Measurements from ENCODE around the gene ASIC3.
"Not testable (repeated sequence)": the region's sequence is repeated elsewhere in the genome, so short reads cannot be mapped to it uniquely, and the experiment has no call there.

The ASIC3 gene

DNA sequence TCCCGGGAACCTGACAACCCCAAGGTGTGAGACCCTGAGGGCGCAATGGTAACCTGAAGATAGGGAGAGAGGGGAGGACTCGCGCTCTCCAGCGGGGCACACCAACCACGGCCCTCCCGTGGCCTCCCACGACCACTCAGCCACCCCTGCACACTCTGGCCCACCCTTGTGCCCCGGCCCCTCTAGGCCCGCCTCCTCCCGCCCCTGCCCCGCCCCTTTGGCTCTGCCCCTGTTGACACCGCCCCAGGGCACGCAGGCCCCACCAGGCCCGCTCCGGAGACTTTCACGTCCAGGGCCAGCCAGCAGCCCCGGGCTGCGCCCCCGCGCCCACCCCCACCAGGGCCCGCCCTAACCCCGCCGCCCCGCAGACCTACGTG lies 35.0 kb upstream of the ASIC3 start:
- DNase-seq (ENCODE audit: extremely low spot score, insufficient read length, low read depth) (no peak), FAIRE-seq (no peak)

DNA sequence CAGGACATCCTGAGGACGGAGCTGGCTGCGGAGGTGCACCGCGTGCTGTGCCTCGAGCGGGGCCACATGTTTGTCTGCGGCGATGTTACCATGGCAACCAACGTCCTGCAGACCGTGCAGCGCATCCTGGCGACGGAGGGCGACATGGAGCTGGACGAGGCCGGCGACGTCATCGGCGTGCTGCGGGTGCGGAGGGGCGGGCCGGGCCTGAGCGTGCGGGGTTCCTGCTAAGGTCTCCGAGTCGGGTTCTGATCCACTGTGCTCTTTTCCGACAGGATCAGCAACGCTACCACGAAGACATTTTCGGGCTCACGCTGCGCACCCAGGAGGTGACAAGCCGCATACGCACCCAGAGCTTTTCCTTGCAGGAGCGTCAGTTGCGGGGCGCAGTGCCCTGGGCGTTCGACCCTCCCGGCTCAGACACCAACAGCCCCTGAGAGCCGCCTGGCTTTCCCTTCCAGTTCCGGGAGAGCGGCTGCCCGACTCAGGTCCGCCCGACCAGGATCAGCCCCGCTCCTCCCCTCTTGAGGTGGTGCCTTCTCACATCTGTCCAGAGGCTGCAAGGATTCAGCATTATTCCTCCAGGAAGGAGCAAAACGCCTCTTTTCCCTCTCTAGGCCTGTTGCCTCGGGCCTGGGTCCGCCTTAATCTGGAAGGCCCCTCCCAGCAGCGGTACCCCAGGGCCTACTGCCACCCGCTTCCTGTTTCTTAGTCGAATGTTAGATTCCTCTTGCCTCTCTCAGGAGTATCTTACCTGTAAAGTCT lies 34.4 kb upstream of the ASIC3 start:
- FAIRE-seq (peak; percentile 76), DNase-seq (ENCODE audit: extremely low spot score, insufficient read length, low read depth) (peak; percentile 56)

DNA sequence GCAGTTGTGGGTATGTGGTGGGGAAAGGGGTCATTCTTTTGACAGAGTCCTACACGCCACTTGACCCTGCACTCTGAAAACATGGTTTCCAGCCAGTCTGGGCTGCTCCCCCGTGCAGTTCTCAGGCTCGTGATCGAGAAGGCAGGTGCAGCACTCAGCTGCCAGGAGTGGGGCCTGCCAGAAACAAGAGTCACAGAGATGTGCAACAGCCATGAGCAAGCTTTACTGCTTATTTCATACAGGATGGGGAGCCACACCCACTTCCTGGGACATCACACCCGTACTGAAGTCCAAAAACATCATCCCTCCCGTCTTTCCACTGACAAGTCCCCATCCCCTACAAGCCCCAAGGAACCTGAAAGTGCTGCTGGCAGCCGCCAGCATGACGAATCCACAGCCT lies 33.4 kb upstream of the ASIC3 start:
- FAIRE-seq: no peak
- DNase-seq (ENCODE audit: extremely low spot score, insufficient read length, low read depth): no peak

DNA sequence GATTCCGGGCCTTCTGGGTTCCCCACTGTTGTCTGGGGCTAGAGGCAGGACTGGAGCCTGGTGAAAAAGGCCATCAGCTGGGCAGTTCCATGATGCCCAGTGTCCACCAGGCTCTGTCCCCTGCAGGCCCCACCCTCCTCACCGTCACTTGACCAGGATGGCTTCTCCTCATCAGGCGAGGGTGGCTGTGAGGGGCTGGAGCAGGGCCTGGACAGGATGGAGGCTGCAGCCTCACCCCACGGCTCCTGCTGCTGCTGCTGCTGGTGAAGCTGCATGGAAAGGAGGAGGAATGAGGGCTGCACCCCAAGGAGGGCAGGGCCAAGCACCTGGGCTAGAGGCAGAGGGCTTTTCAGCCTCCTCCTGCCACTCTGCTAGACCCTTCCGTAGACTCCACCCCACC lies 32.4 kb upstream of the ASIC3 start:
- no peak for FAIRE-seq

DNA sequence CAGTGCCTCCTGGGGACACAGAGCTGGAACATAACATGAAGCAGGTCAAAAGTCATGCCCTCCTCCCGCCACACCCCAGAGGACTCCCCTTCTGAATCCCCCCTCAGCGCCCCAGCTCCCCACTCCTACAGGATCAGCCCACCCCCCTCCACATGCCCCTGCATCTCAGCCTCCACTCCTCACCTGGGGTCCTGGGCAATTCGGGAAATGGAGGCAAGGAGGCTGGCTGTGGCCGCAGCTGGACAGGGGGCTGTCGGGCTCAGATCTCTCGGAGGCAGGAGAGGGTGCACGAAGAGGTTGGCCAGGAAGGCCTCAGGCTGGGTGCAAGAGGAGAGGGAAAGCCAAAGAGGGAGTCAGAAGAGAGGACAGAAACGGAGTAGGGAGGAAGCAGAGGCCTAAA lies 31.8 kb upstream of the ASIC3 start:
- DNase-seq (ENCODE audit: extremely low spot score, insufficient read length, low read depth) (no peak), FAIRE-seq (no peak)

More for the DNA sequence above, 32.4 kb upstream of the ASIC3 start:
- no peak for DNase-seq (ENCODE audit: extremely low spot score, insufficient read length, low read depth)

DNA sequence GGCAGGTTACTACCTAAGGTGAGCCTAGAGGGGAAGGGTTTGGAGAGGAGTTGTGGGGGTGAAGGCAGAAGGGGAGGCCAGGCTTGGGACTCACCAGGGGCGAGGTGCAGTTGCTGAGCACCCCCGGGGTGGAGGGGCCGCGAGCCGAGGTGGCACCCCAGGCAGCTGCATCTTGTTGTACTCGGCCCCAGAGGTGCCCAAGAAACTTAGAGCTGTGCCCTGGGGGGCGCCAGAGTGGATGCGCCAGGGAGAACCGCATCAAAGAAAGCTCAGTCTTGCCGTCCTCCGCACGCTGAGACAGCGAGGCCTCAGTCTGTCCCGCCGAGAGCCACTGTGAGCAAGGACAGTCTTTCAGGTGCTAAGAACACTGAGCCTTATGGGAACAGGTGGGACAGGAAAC lies 31.4 kb upstream of the ASIC3 start:
- DNase-seq (ENCODE audit: extremely low spot score, insufficient read length, low read depth): no peak
- no peak for FAIRE-seq

DNA sequence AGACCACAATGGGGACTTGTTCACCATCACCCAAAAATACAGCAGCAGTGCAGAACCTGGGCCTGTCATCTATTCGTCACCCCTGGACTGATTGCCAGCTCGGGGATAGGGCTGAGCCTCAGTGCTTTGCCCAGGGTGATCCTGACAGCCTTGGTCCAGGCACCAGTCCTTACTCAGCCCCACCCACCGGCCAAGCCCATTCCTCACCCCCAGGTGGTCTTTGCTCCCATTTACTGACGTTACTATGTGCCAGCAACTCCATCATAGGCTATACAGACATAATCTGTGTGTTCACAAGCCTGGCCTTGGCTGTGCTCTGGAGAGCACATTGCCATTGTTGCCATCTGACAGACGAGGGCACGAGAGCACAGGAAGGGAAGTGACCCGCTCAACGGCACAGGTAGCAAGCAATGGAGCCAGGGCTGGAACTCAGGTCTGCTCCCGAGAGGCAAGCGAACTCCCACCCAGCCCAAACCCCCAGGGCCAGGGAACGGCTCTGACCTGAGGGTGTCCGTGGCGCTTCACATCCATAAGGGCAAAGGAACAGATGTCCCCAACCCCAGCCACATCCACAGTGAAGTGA lies 30.9 kb upstream of the ASIC3 start:
- DNase-seq (ENCODE audit: extremely low spot score, insufficient read length, low read depth) (no peak), FAIRE-seq (no peak)

DNA sequence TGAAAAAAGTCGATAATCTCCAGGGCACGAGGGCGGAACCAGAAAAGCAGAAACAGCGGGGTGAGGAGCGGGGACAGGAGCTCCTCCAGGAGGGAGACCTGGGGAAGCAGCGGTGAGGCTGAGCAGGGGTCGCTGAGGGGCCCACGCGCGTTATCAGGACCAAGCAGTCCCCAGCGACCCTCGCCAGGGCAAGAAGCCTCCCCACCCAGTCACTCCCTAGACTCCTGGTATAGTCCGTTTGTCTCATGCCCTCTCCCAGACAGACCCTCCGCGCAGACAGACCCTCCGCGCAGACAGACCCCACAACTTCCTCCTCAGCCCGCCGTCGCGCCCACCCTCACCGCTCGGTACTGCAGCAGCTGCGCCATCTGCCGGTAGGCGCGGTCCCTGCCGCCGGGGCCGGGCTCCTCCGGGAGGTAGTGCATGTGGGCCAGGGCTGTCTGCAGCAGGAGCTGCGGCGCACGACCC lies 30.3 kb upstream of the ASIC3 start:
- DNase-seq (ENCODE audit: extremely low spot score, insufficient read length, low read depth): peak; percentile 46
- FAIRE-seq: no peak

DNA sequence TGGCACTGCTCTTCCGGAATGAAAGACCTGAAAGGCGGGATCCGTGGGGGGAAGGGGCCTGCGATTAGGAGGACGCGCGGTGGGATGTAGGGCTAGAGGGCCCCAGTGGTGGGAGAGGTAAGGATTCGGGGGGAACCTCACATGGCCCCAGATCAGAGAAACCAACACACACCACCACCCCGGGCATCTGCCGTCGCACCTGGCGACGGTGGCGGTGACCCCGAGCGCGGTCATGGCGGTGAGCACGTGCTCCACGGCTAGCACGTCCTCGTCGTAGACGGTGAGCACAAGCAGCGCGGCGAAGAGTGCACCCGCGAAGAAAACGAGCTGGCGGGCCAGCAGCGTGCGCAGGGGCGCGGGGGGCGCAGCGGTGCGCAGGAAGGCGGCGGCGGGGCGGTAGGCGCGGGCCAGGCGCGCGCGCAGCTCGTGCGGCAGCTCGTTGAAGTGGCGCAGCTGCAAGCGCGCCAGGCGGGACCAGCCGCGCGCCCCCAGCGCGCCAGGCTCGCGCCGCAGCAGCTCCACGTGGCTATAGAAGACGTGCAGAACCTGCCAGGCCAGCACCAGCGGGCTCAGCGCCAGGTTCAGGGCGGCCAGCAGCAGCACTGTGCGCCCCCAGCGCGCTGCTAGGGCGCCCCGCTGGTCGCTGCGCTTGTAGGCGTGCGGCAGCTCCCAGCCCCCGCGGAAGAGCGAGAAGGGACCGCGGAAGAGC lies 29.8 kb upstream of the ASIC3 start:
- DNase-seq (ENCODE audit: extremely low spot score, insufficient read length, low read depth): no peak
- no peak for FAIRE-seq

DNA sequence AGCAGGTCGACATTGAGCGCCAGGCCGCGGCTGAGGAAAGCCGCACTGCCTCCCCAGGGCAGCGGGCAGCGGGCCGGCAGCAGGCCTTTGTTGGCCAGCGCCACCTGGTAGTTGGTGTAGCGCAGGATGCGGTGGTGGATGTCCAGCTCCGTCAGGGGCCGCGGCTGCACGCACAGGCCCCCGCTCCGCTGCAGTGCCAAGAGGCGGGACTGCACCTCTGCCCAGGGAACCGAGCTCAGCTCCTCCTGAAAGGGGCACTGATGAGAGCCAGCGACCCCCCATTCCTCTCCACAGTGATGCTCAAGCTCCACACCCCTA lies 29.2 kb upstream of the ASIC3 start:
- DNase-seq (ENCODE audit: extremely low spot score, insufficient read length, low read depth): no peak

DNA sequence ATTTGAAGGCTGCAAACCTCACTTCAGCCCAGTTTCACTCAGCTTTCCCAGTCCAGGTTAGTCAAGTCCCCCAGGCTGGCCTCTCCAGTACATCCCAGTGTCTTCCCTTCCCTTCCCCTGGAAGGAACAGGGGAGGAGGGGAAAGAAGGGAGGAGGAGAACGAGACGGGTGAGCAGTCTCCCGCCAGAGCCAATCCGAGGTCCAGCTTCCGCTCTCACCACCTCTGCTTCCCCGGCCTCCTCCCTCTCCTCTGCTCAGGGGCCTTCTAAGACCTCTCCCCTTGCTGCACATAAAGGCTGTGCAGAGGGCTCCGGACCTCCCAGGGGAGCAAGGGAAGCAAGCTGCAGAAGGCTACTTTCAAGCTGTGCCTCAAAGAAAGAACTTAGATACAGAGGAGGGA lies 28.1 kb upstream of the ASIC3 start:
- no peak for DNase-seq (ENCODE audit: extremely low spot score, insufficient read length, low read depth)
- no peak for FAIRE-seq

More for the DNA sequence above, 29.2 kb upstream of the ASIC3 start:
- no peak for FAIRE-seq

DNA sequence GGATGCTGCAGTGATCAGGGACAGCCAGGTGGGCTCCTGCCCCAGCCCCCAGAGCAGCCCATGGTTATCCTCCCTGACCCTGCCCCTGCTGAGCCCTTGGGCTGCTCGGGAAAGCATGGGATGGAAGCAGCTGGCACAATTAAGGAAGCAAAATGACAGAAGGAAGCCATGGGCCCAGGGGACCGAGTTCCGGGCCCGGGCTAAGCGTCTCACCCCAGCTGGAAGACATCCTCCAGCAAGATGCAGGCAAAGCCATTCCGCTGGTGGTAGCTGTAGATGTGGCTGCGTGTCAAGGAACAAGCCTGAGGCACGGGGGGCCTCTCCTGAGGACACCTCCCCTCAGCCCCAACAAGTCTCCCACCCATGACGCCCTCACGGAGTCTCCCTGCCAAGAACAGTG lies 25.1 kb upstream of the ASIC3 start:
- DNase-seq (ENCODE audit: extremely low spot score, insufficient read length, low read depth) (no peak), FAIRE-seq (no peak)

DNA sequence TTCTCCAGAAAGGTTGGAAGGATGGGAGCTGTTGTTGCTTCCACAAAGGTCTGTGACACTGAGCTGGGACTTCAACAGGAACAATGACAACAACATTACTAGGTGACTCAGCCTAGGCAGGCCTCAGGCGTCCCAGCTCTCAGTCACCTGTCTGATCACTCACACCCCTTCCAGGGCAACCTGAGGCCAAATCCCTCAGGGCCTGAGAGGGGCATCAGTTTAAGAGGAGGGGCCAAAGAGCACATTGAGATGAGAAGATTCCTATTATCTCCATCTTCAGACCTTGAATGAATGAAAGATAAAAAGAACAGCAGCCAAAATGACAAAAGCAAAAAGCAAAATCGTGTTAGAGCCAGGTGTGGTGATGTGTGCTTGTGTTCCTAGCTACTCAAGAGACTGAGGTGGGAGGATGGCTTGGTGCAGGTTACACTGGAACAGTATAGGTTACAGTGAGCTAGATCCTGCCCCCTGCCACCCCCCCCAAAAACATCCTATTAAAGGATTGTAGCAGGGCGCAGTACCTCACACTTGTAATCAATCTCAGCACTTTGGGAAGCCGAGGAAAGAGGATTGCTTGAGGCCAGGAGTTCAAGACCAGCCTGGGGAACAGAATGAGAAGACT lies 23.8 kb upstream of the ASIC3 start, which contains the start of gene ATG9B:
Gene ATG9B, minus strand, starts transcription at position 60 of the 622 bp plus-strand sequence. CDS start 71 bp downstream, outside the sequence.
- no peak for DNase-seq (ENCODE audit: extremely low spot score, insufficient read length, low read depth)
- no peak for FAIRE-seq

DNA sequence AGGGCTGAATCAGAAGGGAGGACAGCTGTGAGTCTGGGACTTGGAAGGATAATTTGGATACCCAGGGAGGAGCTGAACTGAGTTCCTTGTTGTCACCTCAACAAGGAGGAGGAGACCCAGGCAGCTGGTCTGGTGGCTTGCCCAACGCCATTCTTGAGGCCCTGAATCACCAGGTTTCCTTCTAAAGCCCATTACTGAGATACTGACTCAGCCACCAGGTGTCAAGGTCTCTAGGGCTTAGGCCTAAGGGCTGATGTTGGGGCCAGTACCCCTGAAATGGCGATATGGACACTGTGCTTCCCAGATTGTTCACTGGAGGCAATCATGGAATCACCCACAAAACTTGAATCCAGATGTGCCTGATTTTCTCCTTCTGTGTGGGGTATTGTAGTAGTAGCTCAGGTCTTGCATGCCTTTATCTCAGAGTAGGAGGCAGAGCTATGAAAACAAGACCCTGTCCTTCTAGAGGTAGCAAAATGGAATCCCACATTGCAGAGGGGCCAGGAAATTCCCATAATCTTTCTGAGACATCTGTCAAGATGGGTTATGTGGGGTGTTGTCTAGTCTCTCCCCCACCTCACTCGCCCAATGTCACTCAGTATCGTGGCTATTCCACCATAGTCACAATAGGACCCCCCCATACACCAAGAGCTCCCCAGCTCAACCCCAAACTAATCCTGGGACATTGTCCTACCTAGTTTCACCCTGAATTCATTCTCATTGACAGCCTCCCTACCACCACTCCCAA lies 22.2 kb upstream of the ASIC3 start:
- DNase-seq (ENCODE audit: extremely low spot score, insufficient read length, low read depth): no peak

DNA sequence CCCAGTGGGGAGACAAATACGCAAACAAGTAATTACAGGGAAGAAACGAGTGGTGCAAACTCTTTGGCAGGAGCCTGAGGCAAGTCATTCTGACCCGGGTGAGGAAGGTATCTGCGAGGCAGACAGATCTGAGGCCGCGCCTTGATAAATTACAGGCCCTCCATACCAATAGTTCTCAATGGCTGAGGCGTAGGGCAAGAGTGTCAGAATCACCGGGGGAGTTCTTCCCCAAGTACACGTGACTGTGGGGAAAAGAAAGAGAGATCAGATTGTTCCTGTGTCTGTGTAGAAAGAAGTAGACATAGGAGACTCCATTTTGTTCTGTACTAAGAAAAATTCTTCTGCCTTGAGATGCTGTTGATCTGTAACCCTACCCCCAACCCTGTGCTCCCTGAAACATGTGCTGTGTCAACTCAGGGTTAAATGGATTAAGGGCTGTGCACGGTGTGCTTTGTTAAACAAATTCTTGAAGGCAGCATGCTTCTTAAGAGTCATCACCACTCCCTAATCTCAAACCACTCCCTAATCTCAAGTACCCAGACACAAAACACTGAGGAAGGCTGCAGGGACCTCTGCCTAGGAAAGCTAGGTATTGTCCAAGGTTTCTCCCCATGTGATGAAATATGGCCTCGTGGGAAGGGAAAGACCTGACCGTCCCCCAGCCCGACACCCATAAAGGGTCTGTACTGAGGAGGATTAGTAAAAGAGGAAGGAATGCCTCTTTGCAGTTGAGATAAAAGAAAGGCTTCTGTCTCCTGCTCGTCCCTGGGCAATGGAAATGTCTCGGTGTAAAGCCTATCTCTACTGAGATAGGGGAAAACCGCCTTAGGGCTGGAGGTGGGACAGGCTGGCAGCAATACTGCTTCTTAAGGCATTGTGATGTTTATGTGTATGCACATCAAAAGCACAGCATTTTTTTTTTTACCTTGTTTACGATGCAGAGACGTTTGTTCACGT lies 21.3 kb upstream of the ASIC3 start:
- FAIRE-seq; DNase-seq (ENCODE audit: extremely low spot score, insufficient read length, low read depth): not testable (repeated sequence)

More for the DNA sequence above, 22.2 kb upstream of the ASIC3 start:
- FAIRE-seq: no peak

DNA sequence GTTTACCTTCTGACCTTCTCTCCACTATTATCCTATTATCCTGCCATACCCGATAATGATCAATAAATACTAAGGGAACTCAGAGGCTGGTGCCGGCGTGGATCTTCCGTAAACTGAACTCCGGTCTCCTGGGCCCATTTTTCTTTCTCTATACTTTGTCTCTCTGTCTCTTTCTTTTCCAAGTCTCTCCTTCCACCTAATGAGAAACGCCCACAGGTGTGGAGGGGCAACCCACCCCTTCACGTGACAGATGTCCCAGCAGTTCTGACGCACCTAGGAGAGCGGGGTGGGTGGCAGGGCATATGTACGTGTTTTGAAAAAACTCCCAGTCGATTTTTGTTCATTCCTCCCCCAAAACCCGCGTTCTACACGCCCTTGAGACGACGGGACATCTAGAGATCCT lies 20.6 kb upstream of the ASIC3 start:
- DNase-seq (ENCODE audit: extremely low spot score, insufficient read length, low read depth); FAIRE-seq: not testable (repeated sequence)

DNA sequence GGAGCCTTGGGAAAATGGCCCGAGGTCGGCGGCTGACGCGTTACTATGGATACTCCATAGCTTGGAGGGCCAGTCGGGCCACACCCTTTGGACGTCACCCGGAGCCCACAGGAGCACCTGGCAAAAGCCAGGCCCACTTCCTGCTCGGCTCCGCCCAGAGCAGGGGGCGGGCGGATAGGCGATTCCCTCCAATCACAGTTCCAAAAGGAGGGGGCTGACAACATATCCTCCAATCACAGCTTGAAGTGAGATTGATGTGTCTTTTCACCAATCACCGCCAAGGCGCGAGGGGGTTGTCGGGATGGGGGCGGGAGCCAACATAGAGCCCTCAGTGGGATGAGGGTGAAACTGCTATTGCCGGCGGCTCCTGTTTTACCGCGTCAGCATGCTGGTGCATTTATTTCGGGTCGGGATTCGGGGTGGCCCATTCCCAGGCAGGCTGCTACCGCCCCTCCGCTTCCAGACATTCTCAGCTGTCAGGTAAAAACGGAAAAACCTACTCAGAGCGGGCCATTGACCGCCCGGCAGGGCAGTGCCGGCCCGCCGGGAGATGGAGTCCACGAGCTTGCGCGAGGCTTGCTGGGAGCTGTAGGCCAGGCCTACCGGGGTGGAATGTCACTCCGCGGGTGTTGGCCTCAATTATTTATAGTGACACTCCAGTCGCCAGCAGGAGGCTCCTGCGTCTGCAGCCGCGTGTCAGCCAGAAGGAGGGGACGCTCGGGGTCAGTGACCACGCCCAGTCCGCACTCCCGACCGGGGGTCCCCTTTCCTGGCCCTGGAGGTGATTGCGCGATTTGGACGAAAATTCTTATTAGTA lies 20.0 kb upstream of the ASIC3 start, which contains the start of gene ABCB8:
Gene ABCB8, plus strand, starts transcription at position 320 of the 817 bp plus-strand sequence. Its CDS starts 66 bp downstream, at position 386.
- FAIRE-seq (peak; percentile 93), DNase-seq (ENCODE audit: extremely low spot score, insufficient read length, low read depth) (peak; percentile 99)

DNA sequence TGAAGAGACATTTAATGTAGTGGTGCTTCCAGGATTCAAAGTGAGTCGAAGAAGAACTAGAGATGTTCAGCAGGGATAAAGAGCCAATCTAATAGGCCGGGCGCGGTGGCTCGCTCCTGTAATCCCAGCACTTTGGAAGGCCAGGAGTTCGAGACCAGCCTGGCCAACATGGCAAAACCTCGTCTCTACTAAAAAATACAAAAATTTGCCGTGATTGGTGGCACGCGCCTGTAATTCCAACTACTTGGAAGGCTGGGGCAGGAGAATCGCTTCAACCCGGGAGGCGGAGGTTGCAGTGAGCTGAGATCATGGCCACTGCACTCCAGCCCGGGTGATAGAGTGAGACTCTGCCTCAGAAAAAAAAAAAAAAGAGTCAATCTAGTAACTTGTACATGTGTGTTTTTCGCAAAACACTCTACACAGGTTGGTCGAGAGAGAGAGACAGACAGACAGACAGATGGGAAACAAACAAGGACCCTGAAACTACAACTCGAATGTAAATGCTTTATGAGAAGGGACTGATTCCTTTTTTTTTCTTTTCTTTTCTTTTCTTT lies 19.3 kb upstream of the ASIC3 start:
- FAIRE-seq: no peak

More for the DNA sequence above, 19.3 kb upstream of the ASIC3 start:
- no peak for DNase-seq (ENCODE audit: extremely low spot score, insufficient read length, low read depth)

Measured in GM18507 (cell line).